Uterus (tissue), 4 donors: Measurements from ENCODE around the gene OR8B12. TPM values are rescaled to one million over a fixed set of nuclear protein-coding genes. Genes with fewer than 3 reads are reported as not detected.

ENCODE experiments used
- DNase-seq, 2 donors: peaks; one replicate each; pipeline ENCODE4 v3.0.0-alpha.2; 2019 to 2020
- H3K27ac ChIP-seq, 2 donors: fragments of 200-600 bp; sonication (generic); 1 replicate in 1 of 2; 2 replicates in 1 of 2; pipeline ENCODE4 v1.5.1; 2016 to 2018
- H3K27me3 ChIP-seq, 2 donors: fragments of 200-600 bp; sonication (generic); one replicate each; pipeline ENCODE4 v1.5.1; 2018 to 2019; ENCODE audit warnings: control low read depth in 1 of 2
- H3K36me3 ChIP-seq, 2 donors: fragments of 200-600 bp; sonication (generic); one replicate each; pipeline ENCODE4 v1.5.1; 2019; ENCODE audit warnings: control low read depth in 1 of 2
- H3K4me1 ChIP-seq, 2 donors: fragments of 200-600 bp; sonication (generic); one replicate each; pipeline ENCODE4 v1.5.1; 2018 to 2019; ENCODE audit warnings: control low read depth in 1 of 2
- H3K4me3 ChIP-seq, 2 donors: fragments of 200-600 bp; sonication (generic); 1 replicate in 1 of 2; 2 replicates in 1 of 2; pipeline ENCODE4 v1.5.1; 2018 to 2019; ENCODE audit warnings: mild to moderate bottlenecking in 1 of 2
- H3K9me3 ChIP-seq, 2 donors: fragments of 200-600 bp; sonication (generic); one replicate each; pipeline ENCODE4 v1.5.1; 2019; ENCODE audit warnings: control low read depth in 1 of 2
- POLR2A ChIP-seq, 2 donors: fragments of 450-650 bp; IDR thresholded peaks; one replicate each; pipeline ENCODE4 v1.6.1; 2016; ENCODE audit warnings: antibody characterized with exemption in 2 of 2, mild to moderate bottlenecking in 1 of 2, moderate library complexity in 1 of 2
- intact Hi-C: fragments of 100-400 bp; cut with DNase I; formaldehyde crosslinking; loops from one replicate; pipeline ENCODE4 v1.15.1; 2023; ENCODE audit warnings: low total_unique reads
- total RNA-seq, 4 donors: library from RNA; depleted of rRNA in 3 of 4; stranded (reverse); fragments of >200 nt in 3 of 4; gene quantifications; one replicate each; pipeline versions ENCODE4 v1.1.0 to v1.2.4, GENCODE V29; 2014 to 2023
- TF ChIP-seq, protein P1 (sequence below), 4 experiments: fragments of 200-600 bp in 2 of 4; fragments of 450-650 bp in 2 of 4; sonication (generic) in 2 of 4; IDR thresholded peaks; one replicate each; pipeline ENCODE4 v1.5.1; 2016 to 2019; ENCODE audit warnings: antibody characterized with exemption in 4 of 4, mild to moderate bottlenecking in 2 of 4, moderate library complexity in 1 of 4
- donor health status: DM: yes; HTN: yes; CAD: no.

OR8B12 gene
- total RNA-seq, 4 donors from 2014 or later: not detected

DNA sequence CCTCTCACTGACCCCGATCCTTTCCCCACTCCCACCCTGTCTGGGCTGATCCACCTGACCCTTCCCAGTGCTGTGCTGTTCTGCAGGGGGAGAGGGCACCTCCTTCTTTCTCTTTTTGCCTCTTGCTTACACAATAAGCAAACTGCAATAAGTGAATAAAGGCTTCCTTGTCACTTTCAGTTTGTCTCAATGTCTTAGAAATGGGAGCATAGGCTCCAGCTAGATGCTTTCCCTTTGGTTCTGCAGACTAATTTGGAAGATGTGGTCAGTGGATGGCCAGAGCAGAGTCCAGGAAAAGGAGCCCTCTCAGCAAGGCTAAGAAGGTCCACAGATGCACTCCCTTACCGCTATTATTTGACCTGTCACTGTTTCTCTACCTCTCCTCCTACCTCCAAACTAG is 9.4 kb downstream of the OR8B12 start:
- DNase-seq: no peak
- Histone ChIP-seq H3K27ac (no peak overlapping the region), H3K27me3 (no peaks in the 10 kb centered on the region), H3K9me3 (no peaks in the 10 kb centered on the region), H3K4me1 (no peaks in the 10 kb centered on the region), H3K4me3 (no peak overlapping the region), H3K36me3 (no peaks in the 10 kb centered on the region)
- intact Hi-C loops: no loop called here
- TF ChIP-seq POLR2A (IDR thresholded peaks at IDR 0.05): no peak
- TF ChIP-seq, protein P1, sequence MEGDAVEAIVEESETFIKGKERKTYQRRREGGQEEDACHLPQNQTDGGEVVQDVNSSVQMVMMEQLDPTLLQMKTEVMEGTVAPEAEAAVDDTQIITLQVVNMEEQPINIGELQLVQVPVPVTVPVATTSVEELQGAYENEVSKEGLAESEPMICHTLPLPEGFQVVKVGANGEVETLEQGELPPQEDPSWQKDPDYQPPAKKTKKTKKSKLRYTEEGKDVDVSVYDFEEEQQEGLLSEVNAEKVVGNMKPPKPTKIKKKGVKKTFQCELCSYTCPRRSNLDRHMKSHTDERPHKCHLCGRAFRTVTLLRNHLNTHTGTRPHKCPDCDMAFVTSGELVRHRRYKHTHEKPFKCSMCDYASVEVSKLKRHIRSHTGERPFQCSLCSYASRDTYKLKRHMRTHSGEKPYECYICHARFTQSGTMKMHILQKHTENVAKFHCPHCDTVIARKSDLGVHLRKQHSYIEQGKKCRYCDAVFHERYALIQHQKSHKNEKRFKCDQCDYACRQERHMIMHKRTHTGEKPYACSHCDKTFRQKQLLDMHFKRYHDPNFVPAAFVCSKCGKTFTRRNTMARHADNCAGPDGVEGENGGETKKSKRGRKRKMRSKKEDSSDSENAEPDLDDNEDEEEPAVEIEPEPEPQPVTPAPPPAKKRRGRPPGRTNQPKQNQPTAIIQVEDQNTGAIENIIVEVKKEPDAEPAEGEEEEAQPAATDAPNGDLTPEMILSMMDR (IDR thresholded peaks at IDR 0.05): no peak

DNA sequence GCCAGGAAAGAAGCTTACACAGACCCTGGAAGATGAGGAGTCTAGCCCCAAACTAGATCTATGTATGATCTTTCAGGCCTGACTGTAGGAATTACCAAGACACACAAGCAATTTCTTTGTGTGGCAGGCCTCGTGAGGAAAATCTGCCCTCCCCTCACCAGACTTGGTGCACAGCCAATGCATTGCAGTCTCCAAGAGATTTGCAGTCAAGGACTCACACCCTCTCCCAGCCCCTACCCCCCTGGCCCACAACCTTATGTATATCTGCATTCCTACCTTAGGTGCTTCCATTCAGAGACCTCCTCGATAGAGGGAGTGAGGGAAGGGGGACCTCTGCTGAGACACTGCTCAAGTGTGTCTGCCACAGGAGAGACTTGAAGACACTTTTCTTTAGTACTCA is 9.8 kb downstream of the OR8B12 start:
- Histone ChIP-seq H3K27ac (no peak overlapping the region), H3K27me3 (no peaks in the 10 kb centered on the region), H3K4me3 (no peak overlapping the region), H3K4me1 (no peaks in the 10 kb centered on the region), H3K36me3 (no peaks in the 10 kb centered on the region), H3K9me3 (no peaks in the 10 kb centered on the region)
- no peak for TF ChIP-seq POLR2A (IDR thresholded peaks at IDR 0.05)
- TF ChIP-seq, protein P1 (IDR thresholded peaks at IDR 0.05): no peak
- DNase-seq: no peak
- intact Hi-C loops: no loop called here

DNA sequence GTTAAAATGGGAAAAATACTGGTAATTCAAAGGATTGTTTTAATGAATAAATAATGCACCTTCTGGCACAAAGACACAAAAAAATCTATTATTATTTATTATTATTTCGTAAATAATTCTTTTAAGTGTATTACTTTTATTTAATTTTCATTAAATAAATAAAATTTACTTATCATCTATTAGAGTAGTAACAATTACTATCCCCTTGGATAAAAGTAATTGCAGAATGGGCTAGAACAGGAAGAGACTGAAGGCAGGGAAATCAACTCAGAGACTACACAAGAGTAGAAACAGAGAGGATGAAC is 23.0 kb downstream of the OR8B12 start:
- Histone ChIP-seq H3K4me1 (no peaks in the 10 kb centered on the region), H3K9me3 (no peaks in the 10 kb centered on the region), H3K4me3 (no peak overlapping the region), H3K27ac (no peak overlapping the region), H3K27me3 (no peaks in the 10 kb centered on the region), H3K36me3 (no peaks in the 10 kb centered on the region)
- TF ChIP-seq, protein P1 (IDR thresholded peaks at IDR 0.05): no peak
- TF ChIP-seq POLR2A (IDR thresholded peaks at IDR 0.05): no peak
- no peak for DNase-seq
- intact Hi-C loops: no loop called here

DNA sequence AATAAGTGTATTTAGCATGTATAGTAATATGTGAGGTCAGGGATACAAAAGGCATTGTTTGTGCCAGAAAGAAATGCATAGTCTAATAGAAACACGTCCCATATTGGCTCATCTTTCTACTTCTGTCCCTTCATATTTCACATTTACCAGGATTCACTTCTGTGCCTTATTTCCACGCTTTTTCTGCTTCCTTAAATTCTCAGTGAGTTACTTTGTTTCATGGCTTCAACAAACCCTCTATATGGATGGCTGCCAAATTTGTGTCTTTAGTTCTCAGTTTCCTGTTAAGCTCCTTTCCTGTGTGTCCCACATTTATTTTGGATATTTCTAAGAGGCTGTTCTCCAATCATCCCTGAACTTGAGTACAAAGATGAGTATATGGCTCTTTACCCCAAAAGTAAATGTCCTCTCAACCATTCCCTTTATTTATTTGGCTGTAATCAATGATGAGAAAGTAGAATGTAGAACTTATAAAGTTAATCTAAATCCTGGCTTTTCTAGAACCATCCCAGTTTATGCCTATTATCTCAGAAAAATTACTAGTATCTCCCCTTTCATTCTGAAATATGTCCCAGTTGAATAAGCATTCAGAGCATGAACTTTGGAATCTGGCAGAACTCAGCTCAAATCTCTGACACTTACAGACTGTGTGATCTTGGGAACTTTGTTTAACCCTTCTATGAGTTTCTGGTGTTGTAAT is 23.5 kb downstream of the OR8B12 start:
- Histone ChIP-seq H3K27me3 (no peaks in the 10 kb centered on the region), H3K27ac (no peak overlapping the region), H3K36me3 (no peaks in the 10 kb centered on the region), H3K4me1 (no peaks in the 10 kb centered on the region), H3K4me3 (no peak overlapping the region), H3K9me3 (no peaks in the 10 kb centered on the region)
- no peak for DNase-seq
- intact Hi-C loops: no loop called here
- TF ChIP-seq, protein P1 (IDR thresholded peaks at IDR 0.05): no peak
- no peak for TF ChIP-seq POLR2A (IDR thresholded peaks at IDR 0.05)

DNA sequence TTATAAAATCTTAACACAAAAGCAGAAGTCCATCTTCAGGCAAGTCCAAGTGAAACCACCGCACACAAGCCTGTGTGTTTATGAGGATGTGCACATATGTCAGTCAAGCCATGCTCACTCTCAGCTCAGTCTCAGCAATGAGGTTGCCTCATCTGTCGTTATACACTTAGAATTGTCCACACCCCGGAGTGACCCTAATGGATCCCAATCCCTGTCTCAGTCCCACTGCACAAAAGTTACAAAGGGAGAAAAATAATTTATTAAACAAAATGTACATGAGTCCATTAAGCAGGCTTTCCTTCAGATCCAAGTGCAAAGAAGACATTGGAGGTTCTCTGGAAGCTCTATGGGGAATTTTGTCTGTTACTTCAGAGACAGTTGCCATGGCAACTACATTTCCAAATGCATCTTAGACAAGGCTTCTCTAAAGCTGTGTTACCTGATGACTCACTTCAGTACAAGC is 24.4 kb downstream of the OR8B12 start:
- intact Hi-C loops: no loop called here
- TF ChIP-seq POLR2A (IDR thresholded peaks at IDR 0.05): no peak
- TF ChIP-seq, protein P1 (IDR thresholded peaks at IDR 0.05): no peak
- H3K27me3 ChIP-seq: no peaks in the 10 kb centered on the region
- DNase-seq: no peak
- H3K4me3 ChIP-seq: no peak overlapping the region
- H3K9me3 ChIP-seq: no peaks in the 10 kb centered on the region
- H3K36me3 ChIP-seq: no peaks in the 10 kb centered on the region
- no peak overlapping the region for H3K27ac ChIP-seq
- H3K4me1 ChIP-seq: no peaks in the 10 kb centered on the region
